CD4-positive, alpha-beta T cell treated with Interleukin-1 beta for 1 hour (primary cell): Measurements from ENCODE around the gene RCOR3.
A peak's percentile ranks its signal among the peaks of the same experiment; 100 is the strongest.

Source experiments
- DNase-seq, 2 donors: peaks; one replicate each; pipeline ENCODE4 v3.0.0-alpha.2; 2020 to 2022

The RCOR3 gene

DNA sequence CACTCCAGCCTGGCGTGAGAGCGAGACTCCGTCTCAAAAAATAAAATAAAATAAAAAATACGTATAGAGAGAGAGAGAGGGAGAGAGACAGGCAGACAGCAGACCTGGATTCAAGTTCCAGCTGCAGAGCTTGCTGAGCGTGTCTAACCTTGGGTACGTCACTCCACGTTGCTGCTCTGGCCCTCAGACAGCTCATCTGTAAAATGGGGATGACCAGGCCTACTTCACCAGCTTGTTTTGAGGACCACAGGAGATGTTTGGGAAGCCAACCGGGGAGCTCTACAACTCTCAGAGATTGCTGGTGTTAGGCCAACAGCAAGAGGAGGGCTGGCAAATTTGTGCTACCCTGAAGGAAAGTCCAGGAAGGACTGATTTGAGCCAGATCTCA lies 67.0 kb downstream of the RCOR3 start:
- no peak for DNase-seq

DNA sequence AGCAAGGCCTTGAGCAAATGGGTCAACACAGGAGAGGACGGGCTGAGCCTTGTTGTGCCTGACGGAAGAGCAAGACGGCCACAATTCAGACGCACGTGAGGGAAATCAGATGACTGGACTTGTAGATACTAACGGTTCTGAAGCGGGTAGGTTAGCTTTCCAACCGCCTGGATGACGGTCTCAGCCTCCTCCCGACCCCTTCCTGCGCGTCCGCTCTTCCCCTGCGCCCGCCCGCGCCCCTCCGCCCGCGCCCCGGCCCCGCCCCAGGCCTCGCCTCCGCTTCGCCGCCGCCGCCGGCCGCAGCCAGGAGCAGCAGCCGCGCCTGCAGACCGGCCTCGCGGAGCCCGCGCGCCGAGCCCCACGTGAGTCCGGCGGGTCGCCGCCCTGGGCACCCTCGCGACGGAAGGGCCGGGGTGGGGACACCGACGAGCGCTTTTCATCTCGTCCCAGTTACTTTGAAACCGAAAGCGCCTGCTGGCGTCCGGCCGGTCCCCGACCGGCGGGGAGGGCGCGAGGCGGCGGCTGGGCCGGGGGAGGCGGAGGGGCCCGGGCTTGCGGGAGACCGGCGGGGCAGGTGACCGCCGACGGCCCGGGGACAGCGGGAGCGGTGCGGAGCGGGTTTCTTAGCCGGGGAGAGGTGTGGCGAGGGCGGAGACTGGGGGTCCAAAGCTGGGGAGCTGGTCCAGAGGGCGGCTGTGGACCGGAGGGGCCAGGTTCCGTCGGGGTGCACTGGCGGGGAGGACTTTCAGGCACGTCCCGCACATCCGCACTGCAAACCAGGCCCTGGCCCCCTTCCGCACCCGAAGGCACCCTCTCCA lies 67.6 kb downstream of the RCOR3 start, which contains the start of gene TRAF5:
TSS of gene TRAF5 (plus strand) at position 306 of the 818 bp plus-strand sequence. CDS start 26,407 bp downstream, outside the sequence.
- peak; percentile 38 to 55 for DNase-seq

DNA sequence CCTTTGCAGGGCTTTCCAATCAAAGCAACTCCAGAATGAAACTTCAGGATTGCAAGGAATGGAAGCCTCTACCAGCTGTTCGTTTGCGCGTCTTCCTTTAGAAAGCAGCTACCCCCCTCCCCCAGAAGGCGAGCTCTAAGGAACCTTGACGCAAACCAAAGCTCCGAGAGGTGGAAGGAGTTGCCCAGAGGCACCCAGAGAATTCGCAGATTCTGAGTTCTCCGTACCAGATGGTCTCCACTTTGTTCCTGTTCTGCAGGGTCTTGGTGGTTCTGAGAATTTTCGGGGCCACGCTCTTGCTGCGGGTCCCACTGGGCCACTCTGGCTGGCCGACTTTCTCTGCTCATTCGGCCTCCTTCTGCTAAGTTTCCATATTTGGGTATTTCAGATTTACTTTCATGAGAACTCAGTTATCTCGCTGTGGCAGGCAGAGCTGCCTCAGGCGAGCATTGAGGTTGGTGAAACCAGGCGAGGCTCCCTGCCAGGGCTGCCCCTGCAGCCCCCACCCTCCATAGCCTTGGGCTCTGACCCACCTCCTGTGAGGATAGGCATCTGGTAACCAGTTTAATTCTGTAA lies 68.3 kb downstream of the RCOR3 start:
- peak in 1 of 2 donors; percentile 30 for DNase-seq

DNA sequence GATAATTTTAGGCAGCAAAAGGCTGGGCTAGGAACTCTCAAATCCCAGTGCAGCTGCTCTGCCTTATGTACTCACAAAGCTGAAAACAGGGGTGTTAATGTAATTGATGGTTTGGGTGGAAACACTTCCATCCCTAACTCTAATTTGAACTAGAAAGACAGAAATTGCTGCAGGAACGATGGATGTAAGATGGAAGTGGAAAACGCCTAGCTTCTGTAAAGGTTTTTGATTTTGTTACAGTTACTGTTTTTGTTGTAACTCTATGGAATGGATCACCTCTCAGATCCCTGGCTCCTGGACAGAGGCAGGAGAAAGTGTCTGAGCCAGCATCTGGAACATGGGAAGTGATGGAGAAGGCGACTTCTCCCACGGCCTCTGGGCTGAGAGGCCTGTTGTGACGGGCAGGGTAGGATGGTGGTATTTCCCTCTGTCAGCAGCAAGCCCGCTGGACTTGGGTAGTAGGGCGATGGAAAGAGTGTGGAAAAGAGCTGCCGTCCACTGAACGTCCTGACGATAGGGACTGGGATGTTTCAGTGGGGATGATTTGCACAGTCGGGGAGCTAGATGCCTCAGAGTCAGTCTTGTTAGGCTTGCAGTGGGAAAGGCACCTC lies 69.0 kb downstream of the RCOR3 start:
- DNase-seq = no peak

DNA sequence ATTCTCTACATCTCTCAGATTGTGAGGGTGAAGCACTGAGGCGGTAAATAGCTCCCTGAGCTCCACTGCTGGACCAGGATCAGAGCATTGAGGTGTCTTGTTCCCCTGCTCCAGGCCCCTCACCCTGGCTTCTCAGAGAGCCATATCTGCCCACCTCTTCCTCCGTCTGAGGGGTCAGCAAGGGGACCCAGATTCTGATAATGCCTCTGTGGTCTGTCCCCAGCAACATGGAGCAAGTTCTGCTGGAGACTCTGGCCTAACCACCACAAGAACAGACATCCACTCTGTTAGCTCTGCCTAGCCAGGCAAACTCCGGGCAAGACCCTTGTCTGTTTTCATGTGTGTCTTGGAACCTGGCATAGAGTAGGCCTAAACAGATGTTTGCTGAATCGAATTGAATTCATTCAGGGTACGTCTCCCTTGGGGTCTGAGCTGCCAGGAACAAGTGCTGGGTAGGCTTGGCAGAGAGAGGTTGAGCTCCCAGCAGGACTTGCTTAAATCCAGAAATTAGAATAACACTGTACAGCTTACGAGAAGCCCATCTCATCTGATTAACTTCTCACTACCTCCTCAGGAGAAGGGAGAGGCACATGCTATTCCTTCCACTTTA lies 69.8 kb downstream of the RCOR3 start:
- no peak for DNase-seq

DNA sequence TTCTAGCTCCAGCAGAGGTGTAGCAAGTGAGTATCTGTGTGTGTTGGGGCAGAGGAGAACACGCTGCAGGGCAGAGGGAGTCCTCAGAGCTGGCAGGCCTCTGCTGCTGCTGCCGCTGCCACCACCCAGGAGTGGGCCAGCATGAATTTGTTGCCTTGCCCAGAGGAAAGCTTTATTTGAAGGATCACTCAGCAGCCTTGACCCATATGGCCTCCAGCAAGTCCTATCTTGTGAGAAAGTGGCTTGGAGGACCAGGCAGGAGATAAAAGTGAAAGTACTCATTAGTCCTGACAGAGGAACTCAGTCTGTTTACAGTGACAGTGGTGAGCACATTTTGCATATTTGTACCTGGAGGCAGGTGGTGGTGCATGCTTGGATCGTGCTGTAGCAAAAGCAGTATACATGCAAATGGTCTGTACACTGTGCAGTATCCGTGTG lies 70.6 kb downstream of the RCOR3 start:
- DNase-seq = peak; percentile 21 to 47

DNA sequence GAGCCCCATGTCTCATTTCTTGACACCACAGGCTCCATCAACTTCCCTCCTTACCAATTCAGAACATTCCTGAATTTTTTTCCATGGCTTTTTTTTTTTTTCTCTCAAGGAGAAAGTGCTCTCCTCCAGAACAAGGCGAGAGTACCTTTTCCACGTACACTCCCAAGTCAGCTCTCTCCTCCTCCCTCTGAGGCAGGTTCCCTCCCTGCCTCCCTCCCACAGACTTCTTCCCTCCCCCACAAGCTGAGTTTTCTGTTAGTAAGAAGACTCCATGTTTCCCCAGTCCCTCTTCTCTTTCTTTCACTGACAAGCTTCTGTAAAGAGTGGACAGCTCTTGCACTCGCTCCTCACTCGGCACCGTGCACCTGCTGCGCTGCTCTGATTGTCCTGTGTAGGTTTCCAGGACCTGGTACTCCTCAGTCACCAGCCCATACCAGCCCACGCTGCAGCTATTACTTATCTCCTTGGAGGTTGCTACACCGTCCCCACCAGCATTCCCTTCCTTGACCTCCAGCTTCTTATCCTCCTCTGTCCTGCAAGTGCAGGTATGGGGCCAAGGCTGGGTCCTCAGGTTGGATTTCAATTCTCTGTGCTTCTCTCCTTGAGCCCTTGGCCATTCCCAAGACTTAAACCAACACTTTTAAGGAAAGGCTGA lies 71.2 kb downstream of the RCOR3 start:
- no peak for DNase-seq

DNA sequence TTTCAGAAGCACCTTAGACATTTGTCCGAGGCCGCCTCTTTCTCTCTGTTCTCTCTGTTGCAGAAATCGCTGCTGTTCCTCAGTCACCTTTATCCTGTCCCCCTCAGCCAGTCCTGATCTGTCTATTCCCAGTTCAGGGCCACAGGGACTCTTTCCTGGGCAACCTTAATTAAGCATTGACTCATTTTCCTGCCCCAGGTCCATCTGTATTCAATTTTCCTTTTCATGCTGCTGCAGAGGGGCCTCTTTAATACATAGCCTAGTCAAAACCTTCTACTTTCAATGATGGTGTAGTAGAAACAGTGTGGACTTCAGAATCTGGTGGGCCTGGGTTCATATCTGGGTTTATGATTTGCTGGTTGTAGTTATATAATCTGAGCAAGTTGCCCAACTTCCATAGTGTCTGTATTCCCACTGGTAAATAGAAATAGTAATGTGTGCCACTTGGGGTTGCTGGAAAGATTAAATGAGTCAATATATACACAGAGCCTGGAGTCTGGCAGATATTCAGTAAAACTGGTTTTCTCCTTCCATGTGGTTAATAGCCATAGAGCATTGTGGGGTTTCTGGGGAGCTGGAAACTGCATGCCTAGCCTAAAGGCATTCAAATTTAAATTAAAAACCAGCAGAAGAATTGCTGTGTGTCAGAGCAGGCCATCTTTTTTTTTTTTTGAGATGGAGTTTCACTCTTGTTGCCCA lies 72.0 kb downstream of the RCOR3 start:
- no peak for DNase-seq

DNA sequence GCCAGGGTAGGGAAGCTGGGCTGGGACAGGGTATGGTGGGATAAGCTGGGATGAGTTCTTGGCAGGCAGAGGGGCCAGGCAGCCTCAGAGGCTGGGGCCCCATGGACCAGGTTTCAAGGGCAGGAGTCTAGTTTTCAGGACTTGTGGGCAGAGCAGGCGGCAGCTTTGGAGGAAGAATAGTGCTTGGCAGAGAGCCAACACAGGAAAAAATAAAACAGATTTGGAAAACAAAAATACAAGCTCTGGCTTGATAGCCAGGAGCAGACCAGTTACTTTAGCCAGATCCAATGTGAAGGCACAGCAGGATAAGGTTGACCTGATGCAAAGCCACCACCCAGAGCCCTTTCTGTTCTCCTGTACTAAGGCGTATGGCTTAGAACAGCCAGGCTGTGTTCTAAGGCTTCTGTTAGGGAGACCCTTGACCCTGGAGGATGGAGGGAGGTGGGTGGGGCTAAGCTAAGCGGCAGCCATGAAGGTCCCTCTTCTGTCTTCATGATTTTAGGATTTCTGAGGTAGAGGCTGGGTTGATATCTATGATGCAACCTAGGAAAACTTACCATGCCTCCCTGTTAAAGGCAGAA lies 73.0 kb downstream of the RCOR3 start:
- DNase-seq = no peak

DNA sequence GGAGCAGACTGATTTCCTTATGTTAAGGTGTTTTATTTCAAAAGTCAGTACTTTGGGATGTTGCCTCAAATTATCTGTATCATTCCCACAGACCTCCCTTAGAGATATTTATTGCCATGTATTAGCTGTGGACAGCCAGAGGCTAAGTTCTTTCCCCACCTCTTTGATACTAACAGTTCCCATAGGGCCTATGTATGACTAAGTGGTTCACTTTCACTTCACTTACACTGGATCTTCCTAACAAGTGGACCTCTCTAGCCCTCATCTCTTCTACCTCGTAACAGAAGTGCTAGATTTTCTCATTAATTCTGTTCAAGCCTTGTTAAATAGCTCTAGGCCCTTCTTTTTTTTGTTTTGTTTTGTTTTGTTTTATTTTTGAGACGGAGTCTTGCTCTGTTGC lies 73.7 kb downstream of the RCOR3 start:
- DNase-seq = no peak

DNA sequence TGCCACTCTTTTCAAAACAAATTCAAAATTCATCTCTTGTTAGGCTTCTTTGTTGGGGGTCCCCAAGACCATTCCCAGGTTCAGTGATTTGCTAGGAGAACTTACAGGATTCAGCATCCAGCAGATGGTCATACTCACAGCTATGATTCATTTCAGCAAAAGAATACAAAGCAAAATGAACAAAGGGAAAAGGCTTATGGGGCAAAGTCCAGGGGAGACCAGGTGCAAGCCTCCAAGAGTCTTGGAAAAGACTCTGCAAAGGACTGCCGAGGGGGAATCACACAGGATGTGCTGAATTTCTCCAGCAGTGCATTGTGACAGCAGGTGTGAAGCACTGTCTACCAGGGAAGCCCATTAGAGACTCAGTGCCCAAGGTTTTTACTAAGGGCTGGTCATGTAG lies 74.7 kb downstream of the RCOR3 start:
- no peak for DNase-seq

DNA sequence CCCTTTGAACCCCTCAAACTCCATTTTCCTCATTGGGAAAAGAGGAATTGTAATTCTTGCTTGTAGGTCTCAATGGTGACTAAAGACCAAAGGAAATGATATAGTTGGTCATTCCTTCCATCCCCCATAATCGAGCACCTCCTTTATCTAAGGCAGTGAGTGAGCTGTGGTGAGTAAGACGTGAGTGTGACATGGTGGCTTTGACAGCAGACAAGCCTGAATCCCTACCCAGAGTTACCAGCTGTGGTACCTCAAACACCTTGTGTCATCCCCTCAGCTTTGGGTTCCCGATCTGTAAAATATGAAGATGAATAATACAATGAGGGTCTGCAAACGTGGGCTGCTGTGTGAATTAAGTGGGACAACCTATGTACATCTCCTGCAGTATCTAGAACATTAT lies 75.8 kb downstream of the RCOR3 start:
- no peak for DNase-seq

DNA sequence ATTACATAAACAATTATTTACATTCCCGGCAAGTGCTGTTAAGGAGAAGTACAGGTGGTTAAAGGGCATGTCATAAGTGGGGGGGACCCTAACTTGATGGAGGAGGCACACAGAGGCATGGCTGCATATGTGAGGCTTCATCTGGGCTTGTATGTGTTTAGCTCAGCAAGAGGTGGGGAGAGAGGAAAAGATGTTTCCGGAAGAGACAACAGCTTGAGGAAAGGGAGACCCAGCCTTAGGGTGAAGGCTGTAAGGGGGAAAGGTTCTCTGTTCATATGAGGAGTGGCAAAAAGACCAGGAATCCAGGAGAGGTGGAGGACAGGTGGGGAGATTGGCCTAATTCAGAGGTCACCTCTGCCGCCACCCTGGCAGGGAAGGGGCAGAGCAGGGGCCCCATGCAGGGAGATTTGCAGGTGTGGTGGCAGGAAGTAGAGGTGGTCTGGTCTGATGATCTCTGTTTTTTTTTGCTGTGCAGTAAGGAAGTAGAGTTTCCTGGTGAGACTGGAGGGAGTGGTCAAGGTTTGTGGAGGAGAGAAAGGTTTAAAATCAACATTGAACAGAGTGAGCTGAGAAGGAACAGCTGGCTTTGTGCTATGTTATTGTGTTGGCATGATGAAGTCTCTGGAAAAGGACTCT lies 76.5 kb downstream of the RCOR3 start:
- peak; percentile 30 to 44 for DNase-seq

DNA sequence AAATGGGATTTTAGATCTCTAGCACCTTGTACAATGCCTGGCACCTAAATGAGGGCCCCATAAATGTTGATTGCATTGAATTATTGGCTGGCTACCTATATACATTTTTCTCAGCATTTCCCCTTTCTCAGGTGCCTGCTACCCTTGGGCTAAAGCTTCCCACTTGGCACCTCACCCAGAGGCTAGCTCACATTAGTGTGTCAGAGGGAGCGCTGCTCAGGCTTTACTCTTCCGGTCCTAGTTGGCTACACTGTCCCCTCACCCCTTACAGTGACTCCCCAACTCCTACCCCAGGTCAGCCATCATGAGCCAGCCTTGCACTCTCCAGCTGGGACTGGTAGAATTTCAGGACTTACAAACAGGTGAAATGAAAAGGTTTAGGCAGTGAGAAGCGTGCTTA lies 77.0 kb downstream of the RCOR3 start:
- no peak for DNase-seq

DNA sequence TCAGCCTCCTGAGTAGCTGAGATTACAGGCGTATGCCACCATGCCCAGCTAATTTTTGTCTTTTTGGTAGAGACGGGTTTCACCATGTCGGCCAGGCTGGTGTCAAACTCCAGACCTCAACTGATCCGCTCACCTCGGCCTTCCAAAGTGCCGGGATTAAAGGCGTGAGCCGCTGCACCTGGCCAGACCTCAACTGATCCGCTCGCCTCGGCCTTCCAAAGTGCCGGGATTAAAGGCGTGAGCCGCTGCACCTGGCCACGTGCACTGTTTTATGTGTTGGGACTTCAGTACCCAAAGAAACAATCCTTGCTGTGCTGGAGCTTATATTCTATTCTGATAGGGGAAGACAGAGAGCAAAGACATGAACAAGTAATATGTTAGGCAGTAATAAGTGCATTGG lies 77.6 kb downstream of the RCOR3 start:
- no peak for DNase-seq

DNA sequence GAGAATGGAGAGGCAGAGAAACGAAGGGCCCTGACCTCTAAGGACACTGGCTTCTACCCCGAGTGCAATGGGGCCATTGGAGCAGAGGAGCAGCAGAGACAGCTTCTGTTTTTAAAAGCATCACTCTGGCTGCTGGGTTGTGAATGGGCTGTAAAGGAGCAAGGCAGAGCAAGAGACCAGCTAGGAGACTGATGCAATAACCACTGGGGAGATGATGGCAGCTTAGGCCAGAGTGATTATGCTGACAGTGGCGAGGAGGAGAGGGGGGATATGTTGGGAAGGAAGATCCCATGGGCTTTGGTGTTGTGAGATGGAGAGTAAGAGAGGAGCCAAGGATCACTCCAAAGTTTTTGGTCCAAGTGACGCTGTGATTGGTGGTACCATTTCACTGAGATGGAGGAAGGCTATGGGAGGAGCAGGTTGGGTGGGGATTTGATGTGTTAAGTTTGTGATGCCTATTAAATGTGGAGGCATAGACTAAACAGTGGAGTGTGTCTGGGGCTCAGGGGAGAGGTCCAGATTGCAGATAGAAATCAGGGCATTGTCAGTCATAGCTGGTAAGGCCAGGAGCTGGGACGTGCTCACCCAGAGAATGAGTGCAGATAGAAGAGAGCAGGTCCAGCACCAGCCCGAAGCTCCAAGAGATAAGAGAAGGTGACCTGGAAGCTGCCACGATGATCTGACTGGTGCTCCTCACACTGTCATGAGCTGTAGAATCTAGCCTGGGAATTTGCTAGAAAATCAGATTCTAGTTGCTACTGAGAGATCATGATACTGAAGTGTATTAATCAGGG lies 78.5 kb downstream of the RCOR3 start:
- no peak for DNase-seq

DNA sequence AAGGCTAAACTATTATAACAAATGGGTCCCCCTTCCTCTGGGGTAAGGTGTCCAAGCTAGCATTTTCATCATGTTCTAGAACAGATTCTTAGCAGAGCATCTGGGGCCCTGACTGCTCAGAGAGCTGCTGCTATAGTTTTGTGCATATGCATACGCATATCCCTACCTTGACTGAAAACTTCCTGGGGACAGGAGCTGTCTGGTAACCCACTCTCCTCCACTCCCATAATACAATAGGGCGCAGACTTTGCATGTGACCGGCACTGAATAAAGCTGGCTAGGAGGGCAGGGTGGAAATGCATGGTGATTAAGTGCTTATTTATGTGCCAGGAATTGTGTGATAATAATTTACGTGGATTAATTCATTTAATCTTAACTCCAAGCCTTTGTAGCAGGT lies 79.1 kb downstream of the RCOR3 start:
- no peak for DNase-seq

DNA sequence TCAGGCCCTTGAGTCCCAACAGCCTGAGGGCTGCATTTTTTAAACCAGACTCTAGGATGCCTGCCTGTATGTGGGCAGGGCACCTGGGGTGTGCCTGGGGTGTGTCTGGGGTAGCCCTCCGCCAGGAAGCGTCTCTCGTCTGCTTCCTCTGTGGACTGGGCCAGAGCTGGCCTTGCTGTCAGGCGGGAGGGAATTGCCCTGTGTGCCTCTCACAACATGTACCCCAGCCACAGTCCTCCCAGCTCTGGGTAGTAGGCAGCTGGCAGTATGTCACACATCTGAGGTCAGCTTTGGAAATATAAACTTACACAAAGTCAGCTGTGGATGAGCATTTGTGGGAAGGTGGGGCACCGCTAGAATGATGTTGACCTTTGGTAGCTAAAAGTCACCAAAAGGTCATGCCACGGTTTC lies 80.5 kb downstream of the RCOR3 start:
- DNase-seq = peak in 1 of 2 donors; percentile 25

DNA sequence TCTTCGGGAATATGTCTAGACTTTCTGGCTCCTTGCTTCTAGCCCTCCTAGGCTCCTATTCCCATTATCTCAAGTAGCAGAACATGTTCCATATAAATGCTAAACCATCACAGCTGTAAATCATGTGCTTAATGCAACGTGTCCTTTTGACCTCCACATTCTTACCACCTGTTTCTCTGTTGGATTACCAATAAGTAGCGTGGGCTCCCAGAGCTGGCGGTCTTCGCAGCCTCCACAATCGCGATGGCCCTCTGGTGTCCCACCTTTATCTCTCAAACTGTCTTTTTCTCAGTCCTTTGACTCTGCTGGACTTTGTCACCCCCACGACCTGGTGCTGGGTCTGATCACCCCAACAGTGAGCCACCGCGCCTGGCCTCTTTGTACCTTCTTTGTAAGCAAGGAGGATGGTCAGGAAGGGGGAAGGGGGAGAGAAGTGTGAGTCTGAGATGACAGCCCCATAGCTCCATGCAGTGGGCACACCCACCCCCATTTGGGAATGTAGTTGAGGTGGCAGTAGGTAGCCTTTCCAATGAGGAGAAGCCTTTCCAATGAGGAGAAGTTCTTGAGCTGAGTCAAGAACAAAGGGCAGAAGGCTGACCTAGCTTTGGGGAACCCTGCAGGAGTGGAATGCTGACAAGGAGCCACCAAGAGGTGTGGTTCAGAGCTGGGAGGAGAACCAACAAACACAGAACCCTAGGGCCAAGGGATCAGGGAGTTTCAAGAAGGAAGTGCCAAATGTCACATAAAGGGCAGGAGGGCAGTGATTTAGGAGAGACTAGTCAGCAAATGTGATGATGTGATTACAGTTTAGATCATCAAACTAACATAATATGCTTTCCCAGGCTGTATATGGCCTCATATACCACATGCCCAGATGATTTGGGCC lies 81.7 kb downstream of the RCOR3 start:
- DNase-seq = no peak

DNA sequence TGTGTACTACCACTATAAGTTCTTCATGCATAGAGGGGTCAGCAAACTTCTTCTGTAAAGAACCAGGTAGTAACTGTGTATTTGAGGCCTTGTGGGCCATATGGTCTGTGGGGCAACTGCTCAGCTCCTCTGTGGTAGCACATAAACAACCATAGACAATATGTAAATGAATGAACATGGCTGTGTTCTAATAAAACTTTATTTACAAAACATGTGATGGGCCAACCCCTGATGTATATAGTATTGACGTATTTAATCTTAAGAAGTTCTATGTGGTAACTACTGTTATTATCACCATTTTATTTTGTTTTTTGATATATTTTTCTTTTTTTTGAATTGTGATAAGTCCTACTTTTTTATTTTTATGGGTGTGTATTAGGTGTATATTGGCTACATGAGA lies 82.8 kb downstream of the RCOR3 start:
- DNase-seq = no peak
